Tibial nerve (tissue), 4 donors: ENCODE data around the gene FAIM2. TPM values are rescaled to one million over a fixed set of nuclear protein-coding genes. Genes with fewer than 3 reads are reported as not detected.
A peak's percentile ranks its signal among the peaks of the same experiment; 100 is the strongest.

Experiments used
- DNase-seq, 2 donors: peaks; one replicate each; pipeline ENCODE4 v3.0.0-alpha.2; 2019; ENCODE audit warnings: low spot score in 2 of 2
- H3K27ac ChIP-seq, 4 donors: fragments of 200-600 bp; sonication (generic) in 3 of 4; one replicate each; pipeline ENCODE4 v1.5.1; 2017 to 2019; ENCODE audit warnings: mild to moderate bottlenecking in 1 of 4
- H3K27me3 ChIP-seq, 2 donors: fragments of 200-600 bp; sonication (generic) in 1 of 2; one replicate each; pipeline versions ENCODE4 v1.5.1 to v1.6.0; 2017 to 2019
- H3K36me3 ChIP-seq, 3 donors: fragments of 200-600 bp; sonication (generic); one replicate each; pipeline ENCODE4 v1.5.1; 2018 to 2019
- H3K4me1 ChIP-seq, 4 donors: fragments of 200-600 bp; sonication (generic) in 3 of 4; one replicate each; pipeline ENCODE4 v1.5.1; 2017 to 2019
- H3K4me3 ChIP-seq, 4 donors: fragments of 200-600 bp; sonication (generic) in 3 of 4; one replicate each; pipeline ENCODE4 v1.5.1; 2017 to 2019; ENCODE audit warnings: mild to moderate bottlenecking in 1 of 4, moderate library complexity in 1 of 4
- H3K9me3 ChIP-seq, 4 donors: fragments of 200-600 bp; sonication (generic) in 3 of 4; one replicate each; pipeline ENCODE4 v1.5.1; 2017 to 2019
- CTCF ChIP-seq, 5 experiments: fragments of 200-600 bp in 3 of 5; fragments of 450-650 bp in 2 of 5; sonication (generic) in 3 of 5; IDR thresholded peaks; one replicate each; pipeline ENCODE4 v1.5.1; 2016 to 2019; ENCODE audit warnings: antibody characterized with exemption in 5 of 5, mild to moderate bottlenecking in 3 of 5, moderate library complexity in 2 of 5
- EP300 ChIP-seq, 2 donors: sonication (generic); formaldehyde crosslinking; IDR thresholded peaks; one replicate each; pipeline ENCODE4 v1.6.1; 2017; ENCODE audit warnings: antibody characterized with exemption in 2 of 2, mild to moderate bottlenecking in 1 of 2
- POLR2A ChIP-seq, 2 donors: fragments of 450-650 bp; IDR thresholded peaks; one replicate each; pipeline ENCODE4 v1.6.1; 2017; ENCODE audit warnings: antibody characterized with exemption in 2 of 2, mild to moderate bottlenecking in 2 of 2, moderate library complexity in 2 of 2
- WGBS, 2 donors: methylation state at CpG; one replicate each; pipeline ENCODE4 v1.1.5; 2018; 5-methylcytosine and 5-hydroxymethylcytosine counted together
- total RNA-seq, 4 donors: library from RNA; depleted of rRNA; stranded (reverse); fragments of >200 nt; gene quantifications; one replicate each; pipeline ENCODE4 v1.1.0, GENCODE V29; 2016

Gene FAIM2
- total RNA-seq, 4 donors from 2014 or later: 6.9 to 68.6 (median 36.9) TPM

- H3K9me3 ChIP-seq: no peaks in the 10 kb centered on the region
- H3K36me3 ChIP-seq: peaks cover 0 to 9% (median 0%) of the 10 kb centered on the region in 3 donors
- no peaks in the 10 kb centered on the region for H3K27me3 ChIP-seq
- H3K4me1 ChIP-seq: peaks cover 0 to 71% (median 32%) of the 10 kb centered on the region in 4 donors
- no peak overlapping the region for H3K4me3 ChIP-seq
- TF ChIP-seq POLR2A (IDR thresholded peaks at IDR 0.05) (no peak), EP300 (IDR thresholded peaks at IDR 0.05) (no peak), CTCF (IDR thresholded peaks at IDR 0.05) (no peak)
- WGBS, 2 donors: 72 to 77% methylated on average over 10 of the region's 10 CpGs
- peak overlapping the region in 2 of 4 donors; percentile 29 to 55 for H3K27ac ChIP-seq
- no peak for DNase-seq
These were observed 82.1 kb downstream of the FAIM2 start for GRCh38 chr12:49821373-49822287.

GRCh38 chr12:49819786-49820185, 83.9 kb downstream of the FAIM2 start:
- Histone ChIP-seq H3K27ac (no peak overlapping the region), H3K4me1 (peaks cover 0 to 63% (median 15%) of the 10 kb centered on the region in 4 donors), H3K27me3 (no peaks in the 10 kb centered on the region), H3K4me3 (no peak overlapping the region), H3K9me3 (no peaks in the 10 kb centered on the region), H3K36me3 (peaks cover 0 to 19% (median 0%) of the 10 kb centered on the region in 3 donors)
- DNase-seq: no peak
- TF ChIP-seq CTCF (IDR thresholded peaks at IDR 0.05) (no peak), EP300 (IDR thresholded peaks at IDR 0.05) (no peak), POLR2A (IDR thresholded peaks at IDR 0.05) (no peak)
- 58 to 59% methylated on average over 2 of the region's 2 CpGs for WGBS, 2 donors

GRCh38 chr12:49818241-49818895, 85.3 kb downstream of the FAIM2 start:
- no peak overlapping the region for H3K27ac ChIP-seq
- no peak overlapping the region for H3K4me3 ChIP-seq
- H3K36me3 ChIP-seq: peaks cover 0 to 19% (median 0%) of the 10 kb centered on the region in 3 donors
- H3K27me3 ChIP-seq: no peaks in the 10 kb centered on the region
- no peaks in the 10 kb centered on the region for H3K9me3 ChIP-seq
- DNase-seq: no peak
- no peak for TF ChIP-seq POLR2A (IDR thresholded peaks at IDR 0.05)
- TF ChIP-seq CTCF (IDR thresholded peaks at IDR 0.05): no peak
- no peak for TF ChIP-seq EP300 (IDR thresholded peaks at IDR 0.05)
- 75 to 76% methylated on average over 7 of the region's 7 CpGs for WGBS, 2 donors
- peaks cover 0 to 49% (median 4%) of the 10 kb centered on the region in 4 donors for H3K4me1 ChIP-seq

Other genes with a start within 250 kb of the FAIM2 start
- 10 to 100 TPM; 48.3 to 64.2 (median 58.9) TPM for gene FMNL3, start 196.5 kb downstream of the FAIM2 start, total RNA-seq
- gene TMBIM6, start 162.3 kb downstream of the FAIM2 start, total RNA-seq: 100 to 1,000 TPM; 284 to 404 (median 325) TPM
- 10 to 100 TPM; 36.1 to 70.2 (median 44.7) TPM for gene NCKAP5L, start 75.5 kb downstream of the FAIM2 start, total RNA-seq
- gene BCDIN3D, start 60.8 kb downstream of the FAIM2 start, total RNA-seq: 1 to 10 TPM; 1.2 to 4.2 (median 2.5) TPM
- not detected for gene AQP2, start 46.8 kb upstream of the FAIM2 start, total RNA-seq
- under 1 TPM in 1 of 4 donors, not detected in 3; 0.21 TPM for gene AQP5, start 58.0 kb upstream of the FAIM2 start, total RNA-seq
- gene AQP6, start 69.0 kb upstream of the FAIM2 start, total RNA-seq: under 1 TPM in 2 of 4 donors, not detected in 2; 0.39 to 0.63 TPM
- 10 to 100 TPM in 2 of 4 donors, 1 to 10 TPM in 2; 6.3 to 15.1 (median 10.5) TPM for gene RACGAP1, start 121.6 kb upstream of the FAIM2 start, total RNA-seq
- 1 to 10 TPM in 3 of 4 donors, not detected in 1; 1.8 to 4.2 (median 2.9) TPM for gene ASIC1, start 153.7 kb upstream of the FAIM2 start, total RNA-seq
- 10 to 100 TPM; 45.9 to 97.2 (median 65.3) TPM for gene SMARCD1, start 181.4 kb upstream of the FAIM2 start, total RNA-seq
- 100 to 1,000 TPM; 188 to 829 (median 253) TPM for gene GPD1, start 200.1 kb upstream of the FAIM2 start, total RNA-seq
- gene COX14, start 208.3 kb upstream of the FAIM2 start, total RNA-seq: 10 to 100 TPM; 35.8 to 91.5 (median 55.2) TPM